OCI-LY7 (cell line): Measurements from ENCODE around the gene ARMH4.

Source experiments
- EZH2phosphoT487 ChIP-seq: fragments of 200-600 bp; sonication (generic); IDR thresholded peaks from 2 replicates; pipeline ENCODE4 v1.6.1; 2018; ENCODE audit warnings: low read depth, borderline replicate concordance, mild to moderate bottlenecking, mixed run types, antibody characterized with exemption, low read length, moderate library complexity, mixed read lengths
- TF ChIP-seq, protein P1 (sequence below): fragments of 200-600 bp; sonication (generic); conservative IDR thresholded peaks from 2 replicates; pipeline ENCODE4 v1.5.1; 2014; ENCODE audit warnings: mild to moderate bottlenecking, antibody characterized with exemption, low read length, moderate library complexity, mixed read lengths

- TF ChIP-seq, protein P1, sequence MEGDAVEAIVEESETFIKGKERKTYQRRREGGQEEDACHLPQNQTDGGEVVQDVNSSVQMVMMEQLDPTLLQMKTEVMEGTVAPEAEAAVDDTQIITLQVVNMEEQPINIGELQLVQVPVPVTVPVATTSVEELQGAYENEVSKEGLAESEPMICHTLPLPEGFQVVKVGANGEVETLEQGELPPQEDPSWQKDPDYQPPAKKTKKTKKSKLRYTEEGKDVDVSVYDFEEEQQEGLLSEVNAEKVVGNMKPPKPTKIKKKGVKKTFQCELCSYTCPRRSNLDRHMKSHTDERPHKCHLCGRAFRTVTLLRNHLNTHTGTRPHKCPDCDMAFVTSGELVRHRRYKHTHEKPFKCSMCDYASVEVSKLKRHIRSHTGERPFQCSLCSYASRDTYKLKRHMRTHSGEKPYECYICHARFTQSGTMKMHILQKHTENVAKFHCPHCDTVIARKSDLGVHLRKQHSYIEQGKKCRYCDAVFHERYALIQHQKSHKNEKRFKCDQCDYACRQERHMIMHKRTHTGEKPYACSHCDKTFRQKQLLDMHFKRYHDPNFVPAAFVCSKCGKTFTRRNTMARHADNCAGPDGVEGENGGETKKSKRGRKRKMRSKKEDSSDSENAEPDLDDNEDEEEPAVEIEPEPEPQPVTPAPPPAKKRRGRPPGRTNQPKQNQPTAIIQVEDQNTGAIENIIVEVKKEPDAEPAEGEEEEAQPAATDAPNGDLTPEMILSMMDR: no peak
- no peak for TF ChIP-seq EZH2phosphoT487
Observed at GRCh38 chr14:58099682-58100081, 52.3 kb downstream of the ARMH4 start.
